GM12873 (cell line): ENCODE data around the gene NRG3.

Experiments
- CTCF ChIP-seq: IDR thresholded peaks from 2 replicates; pipeline ENCODE4 v1.5.1; 2012; ENCODE audit warnings: low read depth, mild to moderate bottlenecking, moderate library complexity, low read length, control low read depth; ENCODE audit not compliant: insufficient read depth; ENCODE audit errors: missing control alignments

NRG3 gene

GRCh38 chr10:82918022-82918421 is 1043.0 kb downstream of the NRG3 start:
- no peak for TF ChIP-seq CTCF

- TF ChIP-seq CTCF = no peak
Measured at GRCh38 chr10:82922046-82922445, 1047.1 kb downstream of the NRG3 start.

DNA sequence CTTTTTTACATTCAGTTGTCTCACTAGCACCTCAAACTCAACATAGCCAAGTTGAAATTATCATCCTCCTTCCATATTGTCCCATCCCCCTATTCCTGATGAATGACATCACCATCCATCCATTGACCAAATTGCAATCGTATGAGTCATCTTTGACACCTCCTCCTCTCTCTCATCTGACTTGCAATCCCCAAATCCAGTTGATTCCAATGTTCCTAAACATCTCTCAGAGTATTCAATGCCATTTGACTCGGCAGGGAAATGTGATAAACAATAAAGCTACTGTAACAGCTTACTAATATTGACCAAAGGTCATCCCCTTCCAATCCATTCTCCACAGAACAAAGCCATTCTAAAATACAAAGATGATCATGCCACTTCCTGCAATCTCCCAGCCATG is 1047.8 kb downstream of the NRG3 start:
- no peak for TF ChIP-seq CTCF

DNA sequence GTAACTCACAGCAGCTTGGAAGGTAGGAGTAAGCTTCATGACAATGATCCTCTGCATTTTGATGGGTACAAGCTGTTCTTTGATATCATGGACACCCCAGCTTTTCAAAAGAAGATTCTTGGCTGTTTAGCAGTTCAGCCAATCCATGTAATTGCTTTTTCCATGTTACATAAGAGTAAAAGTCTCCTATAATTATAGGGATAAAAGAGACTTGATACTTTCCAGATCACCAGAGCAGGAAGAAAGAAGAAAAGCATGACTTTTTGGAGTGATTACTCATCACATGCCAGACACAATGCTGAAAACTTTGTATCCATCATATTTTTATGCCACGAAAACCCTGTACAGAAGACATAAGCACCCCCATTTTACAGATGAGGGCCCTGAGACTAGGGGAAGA is 1049.7 kb downstream of the NRG3 start:
- TF ChIP-seq CTCF = no peak

DNA sequence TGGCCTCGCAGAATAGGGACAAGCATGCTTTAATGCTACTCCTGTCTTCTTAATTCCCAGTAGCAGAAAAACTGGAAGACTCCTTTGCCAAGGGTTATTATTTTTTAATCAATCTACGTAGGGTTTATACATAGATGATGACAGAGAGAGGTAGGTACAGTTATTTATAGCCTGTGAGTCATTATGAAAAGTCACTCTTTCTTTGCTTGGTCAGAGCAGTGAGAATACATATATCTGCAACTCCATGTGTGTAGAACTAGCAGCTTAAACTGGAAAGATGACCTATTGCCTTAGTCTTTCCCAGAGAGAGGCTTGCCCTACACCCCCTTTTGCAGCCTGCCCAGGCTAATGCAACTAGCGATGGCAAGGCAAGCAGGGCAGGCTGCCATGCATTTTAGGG is 1050.6 kb downstream of the NRG3 start:
- no peak for TF ChIP-seq CTCF

GRCh38 chr10:82932451-82932850 is 1057.5 kb downstream of the NRG3 start:
- no peak for TF ChIP-seq CTCF

- TF ChIP-seq CTCF = peak; percentile 11
Measured at GRCh38 chr10:82934429-82934828, 1059.4 kb downstream of the NRG3 start.
